GM12874 (cell line): ENCODE measurements around the gene RAB12.

ENCODE experiments used
- CTCF ChIP-seq: IDR thresholded peaks from 2 replicates; pipeline ENCODE4 v1.5.1; 2011; ENCODE audit warnings: low read depth, mild to moderate bottlenecking, control low read depth, low read length, moderate library complexity; ENCODE audit not compliant: insufficient read depth

The RAB12 gene

GRCh38 chr18:8584798-8585197, 24.4 kb upstream of the RAB12 start:
- no peak for TF ChIP-seq CTCF

GRCh38 chr18:8586941-8587340, 22.3 kb upstream of the RAB12 start:
- TF ChIP-seq CTCF = no peak

- TF ChIP-seq CTCF = no peak
Observed at GRCh38 chr18:8595445-8595844, 13.8 kb upstream of the RAB12 start.

- TF ChIP-seq CTCF = no peak
Observed at GRCh38 chr18:8601277-8602032, 7.8 kb upstream of the RAB12 start.

- no peak for TF ChIP-seq CTCF
Observed at GRCh38 chr18:8602040-8602439, 7.2 kb upstream of the RAB12 start.

GRCh38 chr18:8602557-8602956, 6.7 kb upstream of the RAB12 start:
- TF ChIP-seq CTCF = no peak

- TF ChIP-seq CTCF = no peak
Observed at GRCh38 chr18:8603663-8604520, 5.3 kb upstream of the RAB12 start.
